GM23338 (cell line): Measurements from ENCODE around the gene ZNF346. TPM values are rescaled to one million over a fixed set of nuclear protein-coding genes. Genes with fewer than 3 reads are reported as not detected.

Source experiments
- ATAC-seq: fragments of 200-7000 bp; cut with Tn5 transposase; 3 replicates; pipeline ENCODE4 v1.9.1; 2020
- DNase-seq: peaks from one replicate; pipeline ENCODE4 v3.0.0-alpha.2; 2015; ENCODE audit warnings: low spot score
- H2AFZ ChIP-seq: fragments of 200-600 bp; sonication (generic); 2 replicates; pipeline ENCODE4 v1.8.0; 2016; ENCODE audit warnings: antibody characterized with exemption, mild to moderate bottlenecking, moderate library complexity
- H3F3A ChIP-seq: fragments of 200-600 bp; sonication (generic); replicated peaks from 2 replicates; pipeline ENCODE4 v1.8.0; 2017; ENCODE audit warnings: antibody characterized with exemption, mixed run types, low read depth
- H3K27ac ChIP-seq: fragments of 200-600 bp; sonication (generic); 2 replicates; pipeline ENCODE4 v1.6.1; 2016; ENCODE audit warnings: low read depth
- H3K27me3 ChIP-seq: fragments of 200-600 bp; sonication (generic); 2 replicates; pipeline ENCODE4 v1.8.0; 2016; ENCODE audit warnings: mild to moderate bottlenecking, mixed run types, moderate library complexity; ENCODE audit not compliant: insufficient read depth
- H3K36me3 ChIP-seq: fragments of 200-600 bp; sonication (generic); 2 replicates; pipeline ENCODE4 v1.8.0; 2016; ENCODE audit warnings: mild to moderate bottlenecking; ENCODE audit not compliant: insufficient read depth
- H3K4me1 ChIP-seq: fragments of 200-600 bp; sonication (generic); 2 replicates; pipeline ENCODE4 v1.8.0; 2016; ENCODE audit warnings: mild to moderate bottlenecking, moderate library complexity; ENCODE audit not compliant: insufficient read depth
- H3K4me2 ChIP-seq: fragments of 200-600 bp; sonication (generic); 2 replicates; pipeline ENCODE4 v1.7.1; 2017; ENCODE audit warnings: mixed run types
- H3K4me3 ChIP-seq: fragments of 200-600 bp; sonication (generic); 2 replicates; pipeline ENCODE4 v1.6.1; 2016; ENCODE audit warnings: mixed run types
- H3K79me2 ChIP-seq: fragments of 200-600 bp; sonication (generic); replicated peaks from 2 replicates; pipeline ENCODE4 v1.8.0; 2017; ENCODE audit warnings: mild to moderate bottlenecking; ENCODE audit not compliant: insufficient read depth
- H3K9me2 ChIP-seq: fragments of 200-600 bp; sonication (generic); 2 replicates; pipeline ENCODE4 v1.8.0; 2017; ENCODE audit not compliant: insufficient read depth
- H4K20me1 ChIP-seq: fragments of 200-600 bp; sonication (generic); replicated peaks from 2 replicates; pipeline ENCODE4 v1.8.0; 2017; ENCODE audit warnings: mild to moderate bottlenecking; ENCODE audit not compliant: insufficient read depth
- H3K27ac Mint-ChIP-seq: 2 replicates; pipeline ENCODE4 v1.8.0; 2020; ENCODE audit warnings: inconsistent platforms, mild to moderate bottlenecking, moderate library complexity, mixed read lengths
- H3K27me3 Mint-ChIP-seq: 3 replicates; pipeline ENCODE4 v1.8.0; 2022; ENCODE audit warnings: low read depth, mild to moderate bottlenecking, moderate library complexity, mixed read lengths, inconsistent platforms; ENCODE audit not compliant: insufficient read depth, poor library complexity
- H3K36me3 Mint-ChIP-seq: 3 replicates; pipeline ENCODE4 v1.8.0; 2021; ENCODE audit warnings: low read depth, mild to moderate bottlenecking, inconsistent platforms, moderate library complexity, mixed read lengths
- H3K4me1 Mint-ChIP-seq: 3 replicates; pipeline ENCODE4 v1.8.0; 2020; ENCODE audit warnings: mild to moderate bottlenecking, inconsistent platforms, mixed read lengths
- H3K4me3 Mint-ChIP-seq: 3 replicates; pipeline ENCODE4 v1.8.0; 2021; ENCODE audit warnings: moderate library complexity, mild to moderate bottlenecking, inconsistent platforms, mixed read lengths
- H3K9me3 Mint-ChIP-seq: 3 replicates; pipeline ENCODE4 v1.8.0; 2020; ENCODE audit warnings: moderate library complexity, mild to moderate bottlenecking, inconsistent platforms, mixed read lengths
- CREB1 ChIP-seq: fragments of 250-450 bp; sonication (Bioruptor Pico); IDR thresholded peaks from 2 replicates; pipeline ENCODE4 v1.5.0; 2020; ENCODE audit warnings: low read depth, mild to moderate bottlenecking, moderate library complexity
- EZH2 ChIP-seq: fragments of 200-600 bp; sonication (generic); IDR thresholded peaks from one replicate; pipeline ENCODE4 v1.8.0; 2017; ENCODE audit warnings: antibody characterized with exemption, mild to moderate bottlenecking, low read depth; ENCODE audit not compliant: unreplicated experiment
- EZH2phosphoT487 ChIP-seq: fragments of 200-600 bp; sonication (generic); IDR thresholded peaks from one replicate; pipeline ENCODE4 v1.8.1; 2018; ENCODE audit warnings: antibody characterized with exemption; ENCODE audit not compliant: unreplicated experiment
- NANOG ChIP-seq: IDR thresholded peaks from 2 replicates; pipeline ENCODE4 v1.6.1; 2016; ENCODE audit warnings: antibody characterized with exemption, borderline replicate concordance
- POLR2AphosphoS5 ChIP-seq: IDR thresholded peaks from 2 replicates; pipeline ENCODE4 v1.6.1; 2016; ENCODE audit warnings: antibody characterized with exemption, low read depth
- STAT1 ChIP-seq: IDR thresholded peaks from one replicate; pipeline ENCODE4 v1.6.1; 2016; ENCODE audit warnings: antibody characterized with exemption; ENCODE audit not compliant: unreplicated experiment
- ZNF114 ChIP-seq: fragments of 250-450 bp; sonication (Bioruptor Pico); IDR thresholded peaks from 2 replicates; pipeline ENCODE4 v1.5.0; 2020; ENCODE audit warnings: mild to moderate bottlenecking, moderate library complexity
- ZNF331 ChIP-seq: fragments of 250-450 bp; sonication (Bioruptor Pico); IDR thresholded peaks from 2 replicates; pipeline ENCODE4 v1.5.0; 2020; ENCODE audit warnings: low read depth, mild to moderate bottlenecking, moderate library complexity
- polyA plus RNA-seq: library from polyadenylated mRNA; unstranded; fragments of >200 nt; fragmentation: Nextera tagmentation; extraction: Ambion mirVana; gene quantifications from 2 replicates; pipeline ENCODE4 v1.2.1, GENCODE V29; 2016
- total RNA-seq: library from RNA; depleted of rRNA; stranded (reverse); fragments of >200 nt; shearing (Covaris generic); gene quantifications from 2 replicates; pipeline ENCODE4 v1.2.3, GENCODE V29; 2014
- TF ChIP-seq, protein P1 (sequence below): IDR thresholded peaks from 2 replicates; pipeline ENCODE4 v1.6.1; 2016; ENCODE audit warnings: antibody characterized with exemption
- TF ChIP-seq, protein P2 (sequence below), 2 experiments: fragments of 200-600 bp in 1 of 2; sonication (generic) in 1 of 2; conservative IDR thresholded peaks; 2 replicates each; pipeline versions ENCODE4 v1.5.1 to v1.6.1; 2016 to 2017; ENCODE audit warnings: antibody characterized with exemption in 2 of 2, low read depth in 2 of 2, mild to moderate bottlenecking in 2 of 2, moderate library complexity in 1 of 2
- TF ChIP-seq, protein P3 (sequence below): fragments of 250-450 bp; sonication (Bioruptor Pico); IDR thresholded peaks from 2 replicates; pipeline ENCODE4 v1.5.0; 2020; ENCODE audit warnings: mild to moderate bottlenecking, moderate library complexity

The ZNF346 gene
- total and polyA plus RNA-seq, 2 experiments from 2014 or later, result 11.0 to 27.2 TPM

DNA sequence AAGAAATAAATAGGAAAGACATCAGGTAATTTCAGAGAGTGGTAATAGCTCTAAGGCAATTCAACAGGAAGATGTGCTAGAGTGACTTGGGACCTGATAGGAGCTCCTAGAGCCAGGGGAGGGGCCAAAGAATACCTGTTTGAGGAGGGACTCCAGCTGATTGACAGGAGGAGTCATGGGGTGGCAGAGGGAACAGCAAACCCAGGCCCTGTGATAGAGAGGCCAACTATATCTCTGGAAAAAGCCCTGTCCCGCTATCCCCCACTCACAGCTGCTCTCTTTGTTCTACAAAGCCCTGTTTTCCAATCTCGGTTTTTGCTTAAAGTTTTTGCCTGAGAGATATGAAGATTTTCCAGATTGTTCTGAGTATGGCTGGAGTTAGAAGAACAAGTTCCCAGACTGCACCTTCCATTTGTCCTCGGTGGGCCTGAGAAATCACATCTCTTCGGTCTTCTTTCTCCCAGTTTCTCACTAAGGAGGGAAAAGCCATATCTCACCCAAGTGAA lies 102.0 kb downstream of the ZNF346 start (continued):
- no peak for TF ChIP-seq ZNF331
- TF ChIP-seq, protein P1, sequence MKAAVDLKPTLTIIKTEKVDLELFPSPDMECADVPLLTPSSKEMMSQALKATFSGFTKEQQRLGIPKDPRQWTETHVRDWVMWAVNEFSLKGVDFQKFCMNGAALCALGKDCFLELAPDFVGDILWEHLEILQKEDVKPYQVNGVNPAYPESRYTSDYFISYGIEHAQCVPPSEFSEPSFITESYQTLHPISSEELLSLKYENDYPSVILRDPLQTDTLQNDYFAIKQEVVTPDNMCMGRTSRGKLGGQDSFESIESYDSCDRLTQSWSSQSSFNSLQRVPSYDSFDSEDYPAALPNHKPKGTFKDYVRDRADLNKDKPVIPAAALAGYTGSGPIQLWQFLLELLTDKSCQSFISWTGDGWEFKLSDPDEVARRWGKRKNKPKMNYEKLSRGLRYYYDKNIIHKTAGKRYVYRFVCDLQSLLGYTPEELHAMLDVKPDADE, result no peak
- TF ChIP-seq NANOG, result no peak
- TF ChIP-seq STAT1, result no peak
- TF ChIP-seq, protein P2, sequence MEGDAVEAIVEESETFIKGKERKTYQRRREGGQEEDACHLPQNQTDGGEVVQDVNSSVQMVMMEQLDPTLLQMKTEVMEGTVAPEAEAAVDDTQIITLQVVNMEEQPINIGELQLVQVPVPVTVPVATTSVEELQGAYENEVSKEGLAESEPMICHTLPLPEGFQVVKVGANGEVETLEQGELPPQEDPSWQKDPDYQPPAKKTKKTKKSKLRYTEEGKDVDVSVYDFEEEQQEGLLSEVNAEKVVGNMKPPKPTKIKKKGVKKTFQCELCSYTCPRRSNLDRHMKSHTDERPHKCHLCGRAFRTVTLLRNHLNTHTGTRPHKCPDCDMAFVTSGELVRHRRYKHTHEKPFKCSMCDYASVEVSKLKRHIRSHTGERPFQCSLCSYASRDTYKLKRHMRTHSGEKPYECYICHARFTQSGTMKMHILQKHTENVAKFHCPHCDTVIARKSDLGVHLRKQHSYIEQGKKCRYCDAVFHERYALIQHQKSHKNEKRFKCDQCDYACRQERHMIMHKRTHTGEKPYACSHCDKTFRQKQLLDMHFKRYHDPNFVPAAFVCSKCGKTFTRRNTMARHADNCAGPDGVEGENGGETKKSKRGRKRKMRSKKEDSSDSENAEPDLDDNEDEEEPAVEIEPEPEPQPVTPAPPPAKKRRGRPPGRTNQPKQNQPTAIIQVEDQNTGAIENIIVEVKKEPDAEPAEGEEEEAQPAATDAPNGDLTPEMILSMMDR (conservative IDR thresholded peaks at IDR 0.05; ENCODE audit: low read depth in 2 of 2), result no peak
- TF ChIP-seq EZH2phosphoT487, result no peak
- no peak for TF ChIP-seq ZNF114
- TF ChIP-seq EZH2, result no peak
- no peak for TF ChIP-seq CREB1 (CRISPR knock-in tag)

DNA sequence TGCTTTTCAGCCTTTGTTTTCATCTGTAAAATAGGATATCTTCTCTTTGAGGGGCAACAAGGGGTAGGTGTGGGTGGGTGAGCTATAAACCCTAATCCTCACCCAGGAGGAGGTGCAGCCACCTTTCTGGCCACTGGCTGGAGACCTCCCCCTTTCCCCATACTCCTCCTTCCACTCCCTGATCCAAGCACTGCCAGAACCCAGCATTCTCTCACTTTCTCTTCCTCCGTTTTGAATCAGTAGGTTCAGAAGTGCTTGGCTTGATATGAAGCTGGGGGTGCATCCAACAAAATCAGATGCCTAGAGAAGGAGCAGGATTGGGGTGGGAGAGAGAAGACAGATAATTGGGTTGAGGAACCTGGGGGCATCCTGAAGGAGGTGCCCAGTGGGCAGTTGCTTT lies 104.3 kb downstream of the ZNF346 start:
- H3K4me1 Mint-ChIP-seq, result peaks cover 31% of the 10 kb centered on the region
- H3K27ac Mint-ChIP-seq, result no peak overlapping the region
- Histone ChIP-seq H3K4me2 (no peak overlapping the region), H3K27me3 (no peaks in the 10 kb centered on the region), H3K4me3 (no peak overlapping the region), H3K9me2 (peaks cover 5% of the 10 kb centered on the region; the same call in 1 of the 2 replicates), H4K20me1 (no peaks in the 10 kb centered on the region), H3K27ac (no peak overlapping the region), H3K79me2 (peaks cover 12% of the 10 kb centered on the region), H3K4me1 (peaks cover 15% of the 10 kb centered on the region), H3K36me3 (no peaks in the 10 kb centered on the region), H3F3A (no peaks in the 10 kb centered on the region; the same call in 1 of the 2 replicates), H2AFZ (no peak overlapping the region)
- DNase-seq (no peak), ATAC-seq (no peak)
- no peak overlapping the region for H3K4me3 Mint-ChIP-seq
- H3K36me3 Mint-ChIP-seq, result peaks cover 4% of the 10 kb centered on the region; the same call in 1 of the 3 replicates
- H3K27me3 Mint-ChIP-seq, result peaks cover 21% of the 10 kb centered on the region
- H3K9me3 Mint-ChIP-seq, result no peaks in the 10 kb centered on the region
- no peak for TF ChIP-seq STAT1
- TF ChIP-seq, protein P3, sequence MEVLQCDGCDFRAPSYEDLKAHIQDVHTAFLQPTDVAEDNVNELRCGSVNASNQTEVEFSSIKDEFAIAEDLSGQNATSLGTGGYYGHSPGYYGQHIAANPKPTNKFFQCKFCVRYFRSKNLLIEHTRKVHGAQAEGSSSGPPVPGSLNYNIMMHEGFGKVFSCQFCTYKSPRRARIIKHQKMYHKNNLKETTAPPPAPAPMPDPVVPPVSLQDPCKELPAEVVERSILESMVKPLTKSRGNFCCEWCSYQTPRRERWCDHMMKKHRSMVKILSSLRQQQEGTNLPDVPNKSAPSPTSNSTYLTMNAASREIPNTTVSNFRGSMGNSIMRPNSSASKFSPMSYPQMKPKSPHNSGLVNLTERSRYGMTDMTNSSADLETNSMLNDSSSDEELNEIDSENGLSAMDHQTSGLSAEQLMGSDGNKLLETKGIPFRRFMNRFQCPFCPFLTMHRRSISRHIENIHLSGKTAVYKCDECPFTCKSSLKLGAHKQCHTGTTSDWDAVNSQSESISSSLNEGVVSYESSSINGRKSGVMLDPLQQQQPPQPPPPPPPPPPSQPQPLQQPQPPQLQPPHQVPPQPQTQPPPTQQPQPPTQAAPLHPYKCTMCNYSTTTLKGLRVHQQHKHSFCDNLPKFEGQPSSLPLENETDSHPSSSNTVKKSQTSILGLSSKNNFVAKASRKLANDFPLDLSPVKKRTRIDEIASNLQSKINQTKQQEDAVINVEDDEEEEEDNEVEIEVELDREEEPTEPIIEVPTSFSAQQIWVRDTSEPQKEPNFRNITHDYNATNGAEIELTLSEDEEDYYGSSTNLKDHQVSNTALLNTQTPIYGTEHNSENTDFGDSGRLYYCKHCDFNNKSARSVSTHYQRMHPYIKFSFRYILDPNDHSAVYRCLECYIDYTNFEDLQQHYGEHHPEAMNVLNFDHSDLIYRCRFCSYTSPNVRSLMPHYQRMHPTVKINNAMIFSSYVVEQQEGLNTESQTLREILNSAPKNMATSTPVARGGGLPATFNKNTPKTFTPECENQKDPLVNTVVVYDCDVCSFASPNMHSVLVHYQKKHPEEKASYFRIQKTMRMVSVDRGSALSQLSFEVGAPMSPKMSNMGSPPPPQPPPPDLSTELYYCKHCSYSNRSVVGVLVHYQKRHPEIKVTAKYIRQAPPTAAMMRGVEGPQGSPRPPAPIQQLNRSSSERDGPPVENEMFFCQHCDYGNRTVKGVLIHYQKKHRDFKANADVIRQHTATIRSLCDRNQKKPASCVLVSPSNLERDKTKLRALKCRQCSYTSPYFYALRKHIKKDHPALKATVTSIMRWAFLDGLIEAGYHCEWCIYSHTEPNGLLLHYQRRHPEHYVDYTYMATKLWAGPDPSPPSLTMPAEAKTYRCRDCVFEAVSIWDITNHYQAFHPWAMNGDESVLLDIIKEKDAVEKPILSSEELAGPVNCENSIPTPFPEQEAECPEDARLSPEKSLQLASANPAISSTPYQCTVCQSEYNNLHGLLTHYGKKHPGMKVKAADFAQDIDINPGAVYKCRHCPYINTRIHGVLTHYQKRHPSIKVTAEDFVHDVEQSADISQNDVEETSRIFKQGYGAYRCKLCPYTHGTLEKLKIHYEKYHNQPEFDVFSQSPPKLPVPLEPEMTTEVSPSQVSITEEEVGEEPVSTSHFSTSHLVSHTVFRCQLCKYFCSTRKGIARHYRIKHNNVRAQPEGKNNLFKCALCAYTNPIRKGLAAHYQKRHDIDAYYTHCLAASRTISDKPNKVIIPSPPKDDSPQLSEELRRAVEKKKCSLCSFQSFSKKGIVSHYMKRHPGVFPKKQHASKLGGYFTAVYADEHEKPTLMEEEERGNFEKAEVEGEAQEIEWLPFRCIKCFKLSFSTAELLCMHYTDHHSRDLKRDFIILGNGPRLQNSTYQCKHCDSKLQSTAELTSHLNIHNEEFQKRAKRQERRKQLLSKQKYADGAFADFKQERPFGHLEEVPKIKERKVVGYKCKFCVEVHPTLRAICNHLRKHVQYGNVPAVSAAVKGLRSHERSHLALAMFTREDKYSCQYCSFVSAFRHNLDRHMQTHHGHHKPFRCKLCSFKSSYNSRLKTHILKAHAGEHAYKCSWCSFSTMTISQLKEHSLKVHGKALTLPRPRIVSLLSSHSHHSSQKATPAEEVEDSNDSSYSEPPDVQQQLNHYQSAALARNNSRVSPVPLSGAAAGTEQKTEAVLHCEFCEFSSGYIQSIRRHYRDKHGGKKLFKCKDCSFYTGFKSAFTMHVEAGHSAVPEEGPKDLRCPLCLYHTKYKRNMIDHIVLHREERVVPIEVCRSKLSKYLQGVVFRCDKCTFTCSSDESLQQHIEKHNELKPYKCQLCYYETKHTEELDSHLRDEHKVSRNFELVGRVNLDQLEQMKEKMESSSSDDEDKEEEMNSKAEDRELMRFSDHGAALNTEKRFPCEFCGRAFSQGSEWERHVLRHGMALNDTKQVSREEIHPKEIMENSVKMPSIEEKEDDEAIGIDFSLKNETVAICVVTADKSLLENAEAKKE (CRISPR knock-in tag), result no peak
- TF ChIP-seq NANOG, result no peak
- no peak for TF ChIP-seq POLR2AphosphoS5
- TF ChIP-seq, protein P1, result no peak
- TF ChIP-seq EZH2, result no peak
